GM12878 (cell line): Measurements from ENCODE around the gene PRUNE2.

Experiments
- FOXM1 ChIP-seq: IDR thresholded peaks from 2 replicates; pipeline ENCODE4 v1.6.1; 2012; ENCODE audit warnings: low read depth, mild to moderate bottlenecking, inconsistent platforms, low read length, moderate library complexity
- HDGF ChIP-seq: fragments of 450-650 bp; IDR thresholded peaks from 2 replicates; pipeline ENCODE4 v1.6.1; 2016; ENCODE audit warnings: antibody characterized with exemption
- TF ChIP-seq, protein P1 (sequence below): IDR thresholded peaks from 2 replicates; pipeline ENCODE4 v1.6.1; 2012; ENCODE audit warnings: low read depth, low read length, improper control_type of control experiment
- TF ChIP-seq, protein P2 (sequence below): fragments of 450-650 bp; IDR thresholded peaks from 2 replicates; pipeline ENCODE4 v1.6.1; 2017; ENCODE audit warnings: mild to moderate bottlenecking

DNA sequence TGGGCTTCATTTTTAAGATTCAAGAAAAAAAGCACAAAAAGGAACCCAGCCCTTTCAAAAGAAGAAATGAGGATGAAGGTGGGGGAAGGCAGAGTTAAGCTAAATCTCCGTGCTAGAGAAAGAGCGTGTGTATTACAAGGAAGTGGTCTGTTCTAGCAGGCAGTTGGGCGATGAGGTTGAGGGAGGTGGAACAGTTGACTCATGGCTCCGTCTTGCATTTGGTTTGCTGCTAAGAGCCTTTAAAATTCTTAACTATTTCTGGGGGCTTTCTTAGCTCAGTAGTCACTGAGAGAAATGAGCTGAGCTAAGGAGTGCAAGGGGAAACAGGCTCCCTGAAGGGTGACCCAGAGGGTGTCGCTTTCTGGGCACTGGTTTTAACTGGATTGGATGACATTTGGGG, 329.6 kb downstream of the PRUNE2 start:
- TF ChIP-seq FOXM1 (0 out of 2 replicates have a peak, but pooled peaks have one; percentile 42), HDGF (no peak)
- TF ChIP-seq, protein P1, sequence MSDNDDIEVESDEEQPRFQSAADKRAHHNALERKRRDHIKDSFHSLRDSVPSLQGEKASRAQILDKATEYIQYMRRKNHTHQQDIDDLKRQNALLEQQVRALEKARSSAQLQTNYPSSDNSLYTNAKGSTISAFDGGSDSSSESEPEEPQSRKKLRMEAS = no peak
- TF ChIP-seq, protein P2, sequence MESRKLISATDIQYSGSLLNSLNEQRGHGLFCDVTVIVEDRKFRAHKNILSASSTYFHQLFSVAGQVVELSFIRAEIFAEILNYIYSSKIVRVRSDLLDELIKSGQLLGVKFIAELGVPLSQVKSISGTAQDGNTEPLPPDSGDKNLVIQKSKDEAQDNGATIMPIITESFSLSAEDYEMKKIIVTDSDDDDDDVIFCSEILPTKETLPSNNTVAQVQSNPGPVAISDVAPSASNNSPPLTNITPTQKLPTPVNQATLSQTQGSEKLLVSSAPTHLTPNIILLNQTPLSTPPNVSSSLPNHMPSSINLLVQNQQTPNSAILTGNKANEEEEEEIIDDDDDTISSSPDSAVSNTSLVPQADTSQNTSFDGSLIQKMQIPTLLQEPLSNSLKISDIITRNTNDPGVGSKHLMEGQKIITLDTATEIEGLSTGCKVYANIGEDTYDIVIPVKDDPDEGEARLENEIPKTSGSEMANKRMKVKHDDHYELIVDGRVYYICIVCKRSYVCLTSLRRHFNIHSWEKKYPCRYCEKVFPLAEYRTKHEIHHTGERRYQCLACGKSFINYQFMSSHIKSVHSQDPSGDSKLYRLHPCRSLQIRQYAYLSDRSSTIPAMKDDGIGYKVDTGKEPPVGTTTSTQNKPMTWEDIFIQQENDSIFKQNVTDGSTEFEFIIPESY = no peak
